K562 (cell line): ENCODE data around the gene ANTKMT. TPM values are rescaled to one million over a fixed set of nuclear protein-coding genes. Genes with fewer than 3 reads are reported as not detected.

ENCODE experiments used
- CHD7 ChIP-seq: fragments of 200-600 bp; sonication (generic); IDR thresholded peaks from one replicate; pipeline ENCODE4 v1.6.1; 2012; ENCODE audit warnings: mild to moderate bottlenecking, low read depth, low read length, inconsistent platforms
- CTCF ChIP-seq, 3 experiments: IDR thresholded peaks in 2 of 3; conservative IDR thresholded peaks in 1 of 3; 2 replicates each; pipeline ENCODE4 v1.5.1; 2011 to 2012; ENCODE audit warnings: low read length in 3 of 3, mild to moderate bottlenecking in 3 of 3, control low read depth in 2 of 3, improper control_type of control experiment in 1 of 3, inconsistent platforms in 1 of 3, low read depth in 1 of 3, mixed read lengths in 1 of 3, moderate library complexity in 1 of 3; ENCODE audit not compliant: insufficient read depth in 2 of 3
- E2F3 ChIP-seq: fragments of 250-450 bp; sonication (Bioruptor Pico); IDR thresholded peaks from 2 replicates; pipeline ENCODE4 v1.4.0; 2020; ENCODE audit warnings: mild to moderate bottlenecking
- GABPB1 ChIP-seq: sonication (generic); formaldehyde crosslinking; IDR thresholded peaks from 2 replicates; pipeline ENCODE4 v1.8.0; 2022; ENCODE audit warnings: mild to moderate bottlenecking, missing genetic modification reagents
- KLF13 ChIP-seq: fragments of 450-650 bp; IDR thresholded peaks from 2 replicates; pipeline ENCODE4 v1.6.1; 2016; ENCODE audit warnings: missing genetic modification characterization, low read depth, mild to moderate bottlenecking, missing compliant biosample characterization, moderate library complexity, borderline replicate concordance
- MAX ChIP-seq: sonication (generic); formaldehyde crosslinking; IDR thresholded peaks from 2 replicates; pipeline ENCODE4 v1.9.0; 2022; ENCODE audit warnings: mild to moderate bottlenecking, missing genetic modification reagents
- PHF8 ChIP-seq: fragments of 200-600 bp; sonication (generic); IDR thresholded peaks from 2 replicates; pipeline ENCODE4 v1.6.1; 2012; ENCODE audit warnings: mixed run types, mild to moderate bottlenecking, inconsistent platforms, low read length, moderate library complexity, borderline replicate concordance
- SMARCA5 ChIP-seq: fragments of 450-650 bp; IDR thresholded peaks from 2 replicates; pipeline ENCODE4 v1.6.1; 2016
- ZBTB8A ChIP-seq: fragments of 450-650 bp; IDR thresholded peaks from 2 replicates; pipeline ENCODE4 v1.6.1; 2018; ENCODE audit warnings: mild to moderate bottlenecking, moderate library complexity; ENCODE audit not compliant: partially characterized antibody
- ZC3H8 ChIP-seq: fragments of 450-650 bp; IDR thresholded peaks from 2 replicates; pipeline ENCODE4 v1.6.1; 2017
- ZFP36 ChIP-seq: fragments of 150-350 bp; IDR thresholded peaks from 2 replicates; pipeline ENCODE4 v1.6.1; 2018; ENCODE audit warnings: low read length, low read depth; ENCODE audit not compliant: partially characterized antibody
- ZNF445 ChIP-seq: fragments of 250-450 bp; sonication (Bioruptor Pico); IDR thresholded peaks from 2 replicates; pipeline ENCODE4 v1.4.0; 2020; ENCODE audit warnings: low read depth, mild to moderate bottlenecking, moderate library complexity
- ZNF76 ChIP-seq: fragments of 250-450 bp; sonication (Bioruptor Pico); IDR thresholded peaks from 2 replicates; pipeline ENCODE4 v1.4.0; 2020; ENCODE audit warnings: mild to moderate bottlenecking, moderate library complexity, borderline replicate concordance
- ZNF764 ChIP-seq: fragments of 250-450 bp; sonication (Bioruptor Pico); IDR thresholded peaks from 2 replicates; pipeline ENCODE4 v1.4.0; 2020; ENCODE audit warnings: low read depth, mild to moderate bottlenecking, moderate library complexity
- polyA plus RNA-seq, 8 experiments: library from polyadenylated mRNA; depleted of rRNA in 4 of 8; stranded (reverse) in 5 of 8; unstranded in 3 of 8; fragments of >200 nt; fragmentation: Nextera tagmentation in 2 of 8; fragmentation: Illumina TruSeq in 1 of 8; extraction: Ambion mirVana in 2 of 8; extraction: Trizol in 1 of 8; gene quantifications; 2 replicates each; pipeline versions ENCODE4 v1.2.1 to v1.2.3, GENCODE V29; 2011 to 2014; ENCODE audit warnings: inconsistent platforms in 1 of 8, missing spikeins in 1 of 8
- total RNA-seq, 7 experiments: library from RNA; depleted of rRNA in 6 of 7; stranded (reverse); fragments of >200 nt in 6 of 7; fragmentation: Illumina TruSeq in 2 of 7; extraction: Trizol in 2 of 7; gene quantifications; 2 replicates each; pipeline versions ENCODE4 v1.2.1 to v1.2.3, GENCODE V29; 2011 to 2021; ENCODE audit warnings: low replicate concordance in 1 of 7

The ANTKMT gene
- total and polyA plus RNA-seq, 9 of the 15 experiments (the other 6 are each of a cell fraction or from before 2014, with no cell fraction given): 0.58 to 217 (median 19.1) TPM

GRCh38 chr16:683396-684070, 37.4 kb upstream of the ANTKMT start (continued):
- TF ChIP-seq CTCF (IDR thresholded peaks at IDR 0.05 in 2 of 3, conservative IDR thresholded peaks at IDR 0.05 in 1 of 3; ENCODE audit: insufficient read depth in 2 of 3, low read depth in 1 of 3, low read length in 3 of 3) (no peak), CHD7 (no peak), MAX (no peak; the same call in none of the 2 replicates), E2F3 (CRISPR knock-in tag) (0 out of 2 replicates have a peak, but pooled peaks have one; percentile 9), ZBTB8A (no peak), ZC3H8 (no peak), ZFP36 (no peak), KLF13 (tag) (no peak), GABPB1 (CRISPR knock-in tag) (no peak; the same call in 1 of the 2 replicates), SMARCA5 (no peak), ZNF445 (CRISPR knock-in tag) (peak; percentile 50; the same call in 1 of the 2 replicates), ZNF764 (CRISPR knock-in tag) (no peak), ZNF76 (CRISPR knock-in tag) (no peak), PHF8 (no peak)
